GM13977 (cell line): Measurements from ENCODE around the gene MED15.

ENCODE experiments used
- DNase-seq: peaks from one replicate; pipeline ENCODE4 v3.0.0; 2012; ENCODE audit warnings: low spot score
- in situ Hi-C: fragments of 300-500 bp; cut with MboI; formaldehyde crosslinking; loops from one replicate; pipeline ENCODE4 v1.12.0; 2022; ENCODE audit warnings: low sequenced_read_pairs, low pct_unique_long_range_greater_than_20kb, mixed read lengths, inconsistent platforms; ENCODE audit not compliant: unreplicated experiment
- TF ChIP-seq, protein P1 (sequence below): IDR thresholded peaks from 2 replicates; pipeline ENCODE4 v1.5.1; 2012; ENCODE audit warnings: mild to moderate bottlenecking, control low read depth; ENCODE audit not compliant: insufficient read depth; ENCODE audit errors: extremely low read depth, missing control alignments

The MED15 gene

DNA sequence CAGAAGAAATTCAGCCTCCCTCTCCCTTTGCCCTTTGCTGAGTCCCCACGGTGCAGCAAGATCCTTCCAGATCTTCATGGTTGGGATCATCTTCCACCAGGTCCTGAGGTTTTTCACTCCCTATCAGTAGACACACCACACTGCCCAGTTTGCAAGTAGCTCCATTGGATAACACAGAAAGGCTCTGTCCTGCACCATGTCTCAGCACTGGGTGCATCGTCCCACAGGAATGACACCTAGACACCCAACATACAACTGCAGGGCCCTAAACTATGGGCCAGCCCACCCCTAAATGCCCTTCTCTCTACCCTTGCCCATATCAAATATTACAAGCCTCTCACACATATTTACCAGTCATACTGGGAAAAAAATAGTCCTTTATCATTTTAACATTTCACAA, 21.2 kb upstream of the MED15 start:
- DNase-seq = no peak
- in situ Hi-C loops = no loop called here
- TF ChIP-seq, protein P1, sequence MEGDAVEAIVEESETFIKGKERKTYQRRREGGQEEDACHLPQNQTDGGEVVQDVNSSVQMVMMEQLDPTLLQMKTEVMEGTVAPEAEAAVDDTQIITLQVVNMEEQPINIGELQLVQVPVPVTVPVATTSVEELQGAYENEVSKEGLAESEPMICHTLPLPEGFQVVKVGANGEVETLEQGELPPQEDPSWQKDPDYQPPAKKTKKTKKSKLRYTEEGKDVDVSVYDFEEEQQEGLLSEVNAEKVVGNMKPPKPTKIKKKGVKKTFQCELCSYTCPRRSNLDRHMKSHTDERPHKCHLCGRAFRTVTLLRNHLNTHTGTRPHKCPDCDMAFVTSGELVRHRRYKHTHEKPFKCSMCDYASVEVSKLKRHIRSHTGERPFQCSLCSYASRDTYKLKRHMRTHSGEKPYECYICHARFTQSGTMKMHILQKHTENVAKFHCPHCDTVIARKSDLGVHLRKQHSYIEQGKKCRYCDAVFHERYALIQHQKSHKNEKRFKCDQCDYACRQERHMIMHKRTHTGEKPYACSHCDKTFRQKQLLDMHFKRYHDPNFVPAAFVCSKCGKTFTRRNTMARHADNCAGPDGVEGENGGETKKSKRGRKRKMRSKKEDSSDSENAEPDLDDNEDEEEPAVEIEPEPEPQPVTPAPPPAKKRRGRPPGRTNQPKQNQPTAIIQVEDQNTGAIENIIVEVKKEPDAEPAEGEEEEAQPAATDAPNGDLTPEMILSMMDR = no peak

DNA sequence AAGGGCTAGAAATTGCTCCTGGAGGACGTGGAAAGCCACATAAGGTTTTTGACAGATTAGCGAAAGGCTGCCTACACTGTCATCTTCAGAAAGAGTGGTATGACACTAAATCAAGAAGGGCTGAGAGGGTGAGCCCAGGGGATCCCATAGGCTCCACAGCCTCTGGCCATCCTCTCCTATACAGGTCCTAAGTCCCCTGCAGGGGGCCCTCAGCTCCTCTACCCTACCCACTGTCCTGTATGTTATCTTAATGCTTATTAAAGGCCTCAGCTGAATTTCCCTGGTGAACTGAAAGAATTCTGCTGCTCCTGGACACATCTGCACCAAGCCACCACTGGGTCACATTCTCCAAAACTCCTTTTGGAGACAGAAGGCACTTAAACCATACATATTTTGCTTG, 19.7 kb upstream of the MED15 start:
- TF ChIP-seq, protein P1 = no peak
- in situ Hi-C loops = no loop called here
- no peak for DNase-seq

DNA sequence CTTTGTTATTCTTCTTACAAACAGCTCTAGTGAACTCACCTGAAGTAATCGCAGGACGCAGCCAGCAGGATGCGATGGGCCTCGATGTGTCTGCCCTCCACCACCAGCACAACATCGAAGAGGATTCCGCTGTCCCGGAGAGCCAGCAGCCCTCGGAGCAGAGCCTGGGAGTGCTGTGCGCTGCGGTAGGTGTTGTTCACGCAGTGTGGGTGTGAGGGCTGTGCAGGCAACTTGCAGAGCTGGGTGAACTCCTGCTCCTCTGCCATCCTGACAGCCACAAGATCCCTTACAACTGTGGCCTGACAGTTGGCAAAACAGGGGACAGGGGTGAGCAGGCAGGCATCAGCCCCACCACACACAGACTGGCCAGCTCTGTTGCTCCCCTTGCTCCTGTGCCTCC, 18.5 kb upstream of the MED15 start:
- in situ Hi-C loops = no loop called here
- DNase-seq = no peak
- TF ChIP-seq, protein P1 = no peak

DNA sequence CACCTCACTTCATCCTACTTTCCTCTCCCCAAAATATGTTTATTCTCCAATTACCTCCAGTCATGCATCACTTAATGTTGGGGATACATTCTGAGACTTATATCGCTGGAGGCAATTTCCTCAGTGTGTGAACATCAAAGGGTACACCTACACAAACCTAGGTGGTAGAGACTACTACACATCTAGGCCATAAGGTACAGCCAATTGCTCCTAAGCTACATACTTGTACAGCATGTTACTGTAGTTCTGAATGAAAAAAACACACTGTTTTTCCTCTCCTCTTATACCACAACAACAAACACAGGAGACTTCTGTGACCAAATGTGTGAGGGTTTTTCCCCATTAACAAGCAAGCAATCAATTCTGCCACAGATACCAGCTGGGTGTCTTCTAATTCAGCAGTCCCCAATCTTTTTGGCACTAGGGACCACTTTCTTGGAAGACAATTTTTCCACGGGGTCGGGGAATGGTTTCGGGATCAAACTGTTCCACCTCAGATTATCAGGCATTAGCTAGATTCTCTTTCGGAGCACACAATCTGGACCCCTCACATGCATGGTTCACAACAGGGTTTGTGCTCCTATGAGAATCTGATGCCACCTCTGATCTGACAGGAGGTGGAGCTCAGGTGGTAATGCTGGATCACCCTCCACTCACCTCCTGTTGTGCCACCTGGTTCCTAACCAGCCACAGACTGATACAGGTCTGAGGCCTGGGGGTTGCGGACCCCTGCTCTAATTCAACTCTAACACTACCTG, 17.0 kb upstream of the MED15 start:
- no peak for DNase-seq
- in situ Hi-C loops = no loop called here
- TF ChIP-seq, protein P1 = no peak

DNA sequence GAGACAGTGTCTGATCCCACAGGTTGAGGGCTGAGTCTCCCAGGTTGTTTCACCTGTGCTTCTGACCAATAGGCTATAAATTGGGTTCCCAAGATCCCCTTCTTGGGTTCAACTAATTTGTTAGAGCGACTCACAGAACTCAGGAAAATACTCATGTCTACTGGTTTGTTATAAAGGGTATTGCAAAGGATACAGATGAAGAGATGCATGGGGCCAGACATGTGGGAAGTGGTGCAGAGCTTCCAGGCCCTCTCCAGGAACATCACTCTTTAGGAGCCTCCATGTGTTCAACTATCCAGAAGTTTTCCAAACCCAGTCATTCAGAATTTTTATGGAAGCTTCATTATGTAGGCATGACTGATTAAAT, 16.5 kb upstream of the MED15 start:
- TF ChIP-seq, protein P1 = no peak
- DNase-seq = no peak
- in situ Hi-C loops = no loop called here

DNA sequence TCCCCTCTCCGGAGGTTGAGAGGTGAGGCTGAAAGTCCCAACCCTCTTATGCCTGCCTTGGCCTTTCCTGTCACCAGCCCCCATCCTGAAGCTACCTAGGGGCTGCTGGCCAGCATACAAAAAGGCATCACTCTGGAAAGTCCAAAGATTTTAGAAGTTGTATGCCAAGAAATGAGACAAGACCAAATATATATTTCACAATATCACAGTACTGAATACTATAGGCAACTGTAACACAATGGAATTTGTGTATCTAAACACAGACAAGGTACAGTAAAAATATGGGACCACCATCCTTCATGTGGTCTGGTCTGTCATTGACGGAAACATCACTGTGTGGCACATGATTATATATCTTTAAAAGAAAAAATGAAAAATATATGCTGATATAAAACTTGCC, 16.1 kb upstream of the MED15 start:
- in situ Hi-C loops = no loop called here
- TF ChIP-seq, protein P1 = no peak
- no peak for DNase-seq
